H1 (cell line): ENCODE data around the gene CTIF. TPM values are rescaled to one million over a fixed set of nuclear protein-coding genes. Genes with fewer than 3 reads are reported as not detected.

ENCODE experiments used
- CTCF ChIA-PET: fragments of 300-600 bp; sonication (Branson Sonifier 250); formaldehyde crosslinking; loops from one replicate; lab custom pipeline; 2021; ENCODE audit not compliant: partially characterized antibody; lab: Charles Lee
- POLR2A ChIA-PET: fragments of 300-600 bp; sonication (Branson Sonifier 250); formaldehyde crosslinking; loops from one replicate; lab custom pipeline; 2021; ENCODE audit warnings: inconsistent platforms; ENCODE audit not compliant: partially characterized antibody; lab: Charles Lee
- DNase-seq, 2 experiments: peaks; one replicate each; pipeline versions ENCODE4 v3.0.0 to v3.0.0-alpha.2; 2010 to 2022; ENCODE audit warnings: low spot score in 2 of 2, low read depth in 1 of 2, mixed read lengths in 1 of 2
- FAIRE-seq: peaks from 2 replicates; lab custom pipeline; 2011; peaks lifted over from hg19 to GRCh38; lab: Jason Lieb, UNC
- H2AFZ ChIP-seq: 2 replicates; pipeline ENCODE4 v1.8.1; 2012; ENCODE audit warnings: low read length, inconsistent platforms
- H2AK5ac ChIP-seq: 2 replicates; pipeline ENCODE4 v1.6.1; 2013; ENCODE audit warnings: low read depth, low read length
- H2BK120ac ChIP-seq: replicated peaks from 2 replicates; pipeline ENCODE3; 2013; ENCODE audit warnings: low read depth, low read length, inconsistent platforms
- H2BK12ac ChIP-seq: 2 replicates; pipeline ENCODE4 v1.6.1; 2013; ENCODE audit warnings: low read depth, low read length
- H2BK15ac ChIP-seq: 2 replicates; pipeline ENCODE4 v1.6.1; 2013; ENCODE audit warnings: low read length
- H2BK20ac ChIP-seq: 2 replicates; pipeline ENCODE4 v1.6.1; 2013; ENCODE audit warnings: low read length
- H2BK5ac ChIP-seq: 2 replicates; pipeline ENCODE4 v1.6.1; 2013; ENCODE audit warnings: low read depth, low read length
- H3K14ac ChIP-seq: 2 replicates; pipeline ENCODE4 v1.6.1; 2013; ENCODE audit warnings: inconsistent platforms; ENCODE audit not compliant: insufficient read length
- H3K18ac ChIP-seq: 2 replicates; pipeline ENCODE4 v1.6.1; 2013; ENCODE audit warnings: low read length; ENCODE audit errors: extremely low read depth
- H3K23ac ChIP-seq: 2 replicates; pipeline ENCODE4 v1.6.1; 2013; ENCODE audit warnings: inconsistent platforms; ENCODE audit not compliant: insufficient read length
- H3K23me2 ChIP-seq: 2 replicates; pipeline ENCODE4 v1.6.1; 2013; ENCODE audit warnings: low read depth, low read length
- H3K27ac ChIP-seq: 2 replicates; pipeline ENCODE4 v1.6.1; 2011; ENCODE audit warnings: low read depth, low read length, inconsistent platforms
- H3K27me3 ChIP-seq, 4 experiments: replicated peaks in 1 of 4; 1 replicate in 1 of 4; 2 replicates in 3 of 4; pipeline versions ENCODE4 v1.6.1 to v1.8.1; 2011 to 2013; ENCODE audit warnings: low read length in 3 of 4, mild to moderate bottlenecking in 3 of 4, inconsistent platforms in 2 of 4, mixed read lengths in 2 of 4, moderate library complexity in 1 of 4; ENCODE audit not compliant: control insufficient read depth in 3 of 4, insufficient read depth in 3 of 4; ENCODE audit errors: extremely low read depth in 1 of 4
- H3K36me3 ChIP-seq, 4 experiments: 2 replicates each; pipeline versions ENCODE4 v1.6.1 to v1.8.1; 2011 to 2013; ENCODE audit warnings: mild to moderate bottlenecking in 4 of 4, low read length in 3 of 4, moderate library complexity in 2 of 4, control low read depth in 1 of 4, inconsistent platforms in 1 of 4; ENCODE audit not compliant: insufficient read depth in 4 of 4, control insufficient read depth in 2 of 4
- H3K4ac ChIP-seq: replicated peaks from 2 replicates; pipeline ENCODE3; 2013; ENCODE audit warnings: low read length, low read depth, mixed read lengths, inconsistent platforms; ENCODE audit not compliant: insufficient read length
- H3K4me1 ChIP-seq, 4 experiments: replicated peaks in 1 of 4; 1 replicate in 1 of 4; 2 replicates in 3 of 4; pipeline versions ENCODE4 v1.6.1 to v1.8.1; 2011 to 2013; ENCODE audit warnings: low read length in 3 of 4, inconsistent platforms in 2 of 4, mixed read lengths in 1 of 4; ENCODE audit not compliant: insufficient read depth in 4 of 4, control insufficient read depth in 3 of 4
- H3K4me2 ChIP-seq, 2 experiments: 2 replicates each; pipeline versions ENCODE4 v1.6.1 to v1.8.1; 2011 to 2013; ENCODE audit warnings: low read depth in 2 of 2, low read length in 2 of 2, control low read depth in 1 of 2, inconsistent platforms in 1 of 2, mild to moderate bottlenecking in 1 of 2; ENCODE audit not compliant: insufficient read depth in 1 of 2
- H3K4me3 ChIP-seq, 4 experiments: fragments of 200-600, 300-600 bp in 1 of 4; sonication (generic), shearing (Covaris generic), sonication (Bioruptor Twin) in 1 of 4; 2 replicates each; pipeline versions ENCODE4 v1.5.1 to v1.8.1; 2011 to 2016; ENCODE audit warnings: low read length in 4 of 4, low read depth in 3 of 4, control low read depth in 2 of 4, inconsistent platforms in 2 of 4, mild to moderate bottlenecking in 2 of 4, mixed read lengths in 1 of 4, moderate library complexity in 1 of 4; ENCODE audit not compliant: insufficient read depth in 2 of 4; ENCODE audit errors: extremely low read depth in 1 of 4
- H3K56ac ChIP-seq: replicated peaks from 2 replicates; pipeline ENCODE3; 2013; ENCODE audit warnings: low read depth, mild to moderate bottlenecking, mixed read lengths, low read length, inconsistent platforms; ENCODE audit not compliant: insufficient read length
- H3K79me1 ChIP-seq: 2 replicates; pipeline ENCODE4 v1.6.1; 2013; ENCODE audit warnings: low read depth, low read length, control low read depth
- H3K79me2 ChIP-seq, 2 experiments: 2 replicates each; pipeline versions ENCODE4 v1.6.1 to v1.8.1; 2012 to 2013; ENCODE audit warnings: low read length in 2 of 2, mild to moderate bottlenecking in 2 of 2, inconsistent platforms in 1 of 2; ENCODE audit not compliant: insufficient read depth in 2 of 2, control insufficient read depth in 1 of 2
- H3K9ac ChIP-seq, 4 experiments: replicated peaks in 1 of 4; 1 replicate in 1 of 4; 2 replicates in 3 of 4; pipeline versions ENCODE4 v1.6.1 to v1.8.1; 2011 to 2013; ENCODE audit warnings: low read depth in 3 of 4, low read length in 3 of 4, control low read depth in 2 of 4, mild to moderate bottlenecking in 2 of 4, moderate library complexity in 2 of 4, inconsistent platforms in 1 of 4; ENCODE audit errors: extremely low read depth in 1 of 4
- H3K9me3 ChIP-seq, 2 experiments: 2 replicates each; pipeline versions ENCODE4 v1.6.1 to v1.8.1; 2012 to 2013; ENCODE audit warnings: mild to moderate bottlenecking in 2 of 2, moderate library complexity in 2 of 2, control low read depth in 1 of 2, inconsistent platforms in 1 of 2, low read depth in 1 of 2, low read length in 1 of 2, mixed read lengths in 1 of 2; ENCODE audit not compliant: insufficient read depth in 2 of 2
- H4K20me1 ChIP-seq, 2 experiments: replicated peaks in 1 of 2; 2 replicates each; pipeline versions ENCODE3 to v1.8.1; 2011 to 2013; ENCODE audit warnings: inconsistent platforms in 2 of 2, low read length in 2 of 2, mild to moderate bottlenecking in 1 of 2; ENCODE audit not compliant: insufficient read depth in 2 of 2, control insufficient read depth in 1 of 2
- H4K5ac ChIP-seq: 2 replicates; pipeline ENCODE4 v1.6.1; 2013; ENCODE audit warnings: low read length, low read depth, mixed read lengths, inconsistent platforms; ENCODE audit not compliant: insufficient read length
- H4K8ac ChIP-seq: 2 replicates; pipeline ENCODE4 v1.8.0; 2013; ENCODE audit warnings: mild to moderate bottlenecking, moderate library complexity, low read length, inconsistent platforms; ENCODE audit not compliant: insufficient read depth; ENCODE audit errors: extremely low read depth
- H4K91ac ChIP-seq: replicated peaks from 2 replicates; pipeline ENCODE3; 2013; ENCODE audit warnings: low read length, mixed read lengths, inconsistent platforms; ENCODE audit not compliant: insufficient read length
- BCL11A ChIP-seq, 2 experiments: IDR thresholded peaks; one replicate each; pipeline ENCODE4 v1.6.1; 2011; ENCODE audit warnings: low read depth in 2 of 2, low read length in 2 of 2, mild to moderate bottlenecking in 2 of 2
- BRCA1 ChIP-seq: IDR thresholded peaks from 2 replicates; pipeline ENCODE4 v1.6.1; 2012; ENCODE audit warnings: low read depth, low read length, improper control_type of control experiment
- CEBPB ChIP-seq: IDR thresholded peaks from 2 replicates; pipeline ENCODE4 v1.6.1; 2012; ENCODE audit warnings: low read depth, low read length
- CHD1 ChIP-seq: IDR thresholded peaks from 2 replicates; pipeline ENCODE4 v1.6.1; 2012; ENCODE audit warnings: low read depth, low read length, improper control_type of control experiment
- EGR1 ChIP-seq: IDR thresholded peaks from 2 replicates; pipeline ENCODE4 v1.6.1; 2011; ENCODE audit warnings: low read depth, low read length, borderline replicate concordance
- KDM1A ChIP-seq: fragments of 200-600, 300-600 bp; sonication (generic); IDR thresholded peaks from 2 replicates; pipeline ENCODE4 v1.7.1; 2016; ENCODE audit warnings: mild to moderate bottlenecking, low read length, borderline replicate concordance
- POLR2AphosphoS5 ChIP-seq: IDR thresholded peaks from 2 replicates; pipeline ENCODE4 v1.6.1; 2011; ENCODE audit warnings: low read depth, low read length
- RXRA ChIP-seq: IDR thresholded peaks from 2 replicates; pipeline ENCODE4 v1.6.1; 2011; ENCODE audit warnings: low read depth, mild to moderate bottlenecking, low read length, moderate library complexity; ENCODE audit not compliant: insufficient read depth
- SIX5 ChIP-seq: IDR thresholded peaks from 2 replicates; pipeline ENCODE4 v1.6.1; 2011; ENCODE audit warnings: mild to moderate bottlenecking, low read depth, low read length
- WGBS, 2 experiments: shearing (Covaris generic) in 1 of 2; methylation state at CpG; one replicate each; pipeline versions ENCODE4 v1.1.6 to v1.1.7; 2013 to 2015; ENCODE audit warnings: low lambda C conversion rate in 2 of 2, mixed read lengths in 2 of 2, inconsistent platforms in 1 of 2, low coverage in 1 of 2, missing lambda C conversion rate in 1 of 2; ENCODE audit not compliant: insufficient replicate concordance in 2 of 2, insufficient coverage in 1 of 2, insufficient read length in 1 of 2; ENCODE audit errors: extremely low coverage in 1 of 2, missing lambda C conversion rate in 1 of 2; 5-methylcytosine and 5-hydroxymethylcytosine counted together
- polyA plus RNA-seq, 7 experiments: library from polyadenylated mRNA; depleted of rRNA in 3 of 7; stranded (reverse) in 5 of 7; unstranded in 2 of 7; fragments of >200 nt in 5 of 7; fragments of 200-250 nt in 2 of 7; gene quantifications; 1 replicate in 5 of 7; 2 replicates in 1 of 7; 4 replicates in 1 of 7; pipeline versions ENCODE4 v1.2.1 to v1.2.3, GENCODE V29; 2011 to 2013; ENCODE audit warnings: missing spikeins in 2 of 7, mixed read lengths in 2 of 7
- total RNA-seq: library from RNA; stranded (reverse); fragmentation: NEBNext Ultra II Directional; extraction: Animal tissue kit (Norgen Biotek cat#: 25700); gene quantifications from 2 replicates; pipeline ENCODE4 v1.2.1, GENCODE V29; 2021
- TF ChIP-seq, protein P1 (sequence below): IDR thresholded peaks from 2 replicates; pipeline ENCODE4 v1.6.1; 2011; ENCODE audit warnings: low read length, improper control_type of control experiment
- TF ChIP-seq, protein P2 (sequence below): IDR thresholded peaks from 2 replicates; pipeline ENCODE4 v1.6.1; 2012; ENCODE audit warnings: low read length, inconsistent platforms

CTIF gene
- total and polyA plus RNA-seq, 2 of the 8 experiments (the other 6 are each of a cell fraction or from before 2014, with no cell fraction given) = 9.0 to 17.8 TPM

DNA sequence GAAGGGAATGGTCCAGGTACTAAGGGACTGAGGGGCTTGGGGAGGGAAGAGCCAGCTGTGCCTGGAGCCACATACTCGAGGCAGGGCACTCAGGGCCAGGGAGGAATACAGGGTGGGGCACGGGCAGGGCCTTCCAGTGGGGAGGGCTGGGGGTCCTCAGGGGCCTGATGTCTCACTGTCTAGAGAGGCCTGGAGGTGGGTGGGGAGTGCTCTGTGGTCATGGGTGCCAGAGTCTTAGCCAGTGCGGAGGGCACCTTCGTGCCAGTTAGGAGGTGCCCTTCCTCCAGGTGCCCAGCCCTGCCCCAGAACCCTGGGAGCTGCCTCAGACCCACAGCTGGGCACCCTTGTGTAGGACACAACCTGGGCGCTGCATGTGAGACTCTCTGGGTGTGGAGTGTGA, 330.8 kb downstream of the CTIF start:
- FAIRE-seq (no peak), DNase-seq (no peak)
- no peaks in the 10 kb centered on the region for H3K4me1 ChIP-seq
- H2BK5ac ChIP-seq = no peak overlapping the region
- no peak overlapping the region for H3K27ac ChIP-seq
- no peak overlapping the region for H4K91ac ChIP-seq
- H3K4me2 ChIP-seq = no peak overlapping the region
- H2AFZ ChIP-seq = no peak overlapping the region
- no peak overlapping the region for H3K4ac ChIP-seq
- no peak overlapping the region for H4K8ac ChIP-seq
- H3K18ac ChIP-seq = no peak overlapping the region
- H2BK12ac ChIP-seq = peak overlapping the region; percentile 2; the same call in 1 of the 2 replicates
- ChIA-PET POLR2A (interaction anchor here (2.3 kb wide), 1 partner anchor 11 kb away, joined by 6 read pairs; no protein-coding TSS in a partner anchor), CTCF (interaction anchor here (0.6 to 1.1 kb wide), 3 partner anchors 24 to 377 kb away, joined by 3 to 4 read pairs (median 4); no protein-coding TSS in a partner anchor)
- no peak overlapping the region for H2AK5ac ChIP-seq
- peaks cover 3% of the 10 kb centered on the region in 2 experiments; a peak in 2 of 4 replicates for H3K9me3 ChIP-seq
- H3K27me3 ChIP-seq = peaks cover 0 to 2% (median 0%) of the 10 kb centered on the region in 4 experiments; a peak in 1 of 7 replicates
- 0 out of 2 replicates have a peak, but pooled peaks cover 2% of the 10 kb centered on the region for H3K23me2 ChIP-seq
- no peaks in the 10 kb centered on the region for H3K36me3 ChIP-seq
- H2BK20ac ChIP-seq = no peak overlapping the region
- no peaks in the 10 kb centered on the region for H3K79me2 ChIP-seq
- H3K14ac ChIP-seq = no peak overlapping the region
- H4K5ac ChIP-seq = no peak overlapping the region
- no peak overlapping the region for H3K56ac ChIP-seq
- H4K20me1 ChIP-seq = no peaks in the 10 kb centered on the region
- no peak overlapping the region for H3K9ac ChIP-seq
- H3K23ac ChIP-seq = no peak overlapping the region
- H3K4me3 ChIP-seq = no peak overlapping the region
- no peaks in the 10 kb centered on the region for H3K79me1 ChIP-seq
- 76% methylated on average over 5 of the region's 5 CpGs; no CpG with 5 or more reads in 1 of the 2 experiments for WGBS, 2 experiments
- no peak overlapping the region for H2BK15ac ChIP-seq
- H2BK120ac ChIP-seq = no peak overlapping the region
- no peak for TF ChIP-seq RXRA
- no peak for TF ChIP-seq KDM1A
- no peak for TF ChIP-seq SIX5
- no peak for TF ChIP-seq EGR1
- TF ChIP-seq, protein P1, sequence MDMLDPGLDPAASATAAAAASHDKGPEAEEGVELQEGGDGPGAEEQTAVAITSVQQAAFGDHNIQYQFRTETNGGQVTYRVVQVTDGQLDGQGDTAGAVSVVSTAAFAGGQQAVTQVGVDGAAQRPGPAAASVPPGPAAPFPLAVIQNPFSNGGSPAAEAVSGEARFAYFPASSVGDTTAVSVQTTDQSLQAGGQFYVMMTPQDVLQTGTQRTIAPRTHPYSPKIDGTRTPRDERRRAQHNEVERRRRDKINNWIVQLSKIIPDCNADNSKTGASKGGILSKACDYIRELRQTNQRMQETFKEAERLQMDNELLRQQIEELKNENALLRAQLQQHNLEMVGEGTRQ = no peak
- TF ChIP-seq CEBPB = no peak
- no peak for TF ChIP-seq CHD1
- TF ChIP-seq BRCA1 = no peak
- no peak for TF ChIP-seq BCL11A (IDR thresholded peaks at IDR 0.05; ENCODE audit: low read depth in 2 of 2, low read length in 2 of 2)
- TF ChIP-seq POLR2AphosphoS5 = no peak
- TF ChIP-seq, protein P2, sequence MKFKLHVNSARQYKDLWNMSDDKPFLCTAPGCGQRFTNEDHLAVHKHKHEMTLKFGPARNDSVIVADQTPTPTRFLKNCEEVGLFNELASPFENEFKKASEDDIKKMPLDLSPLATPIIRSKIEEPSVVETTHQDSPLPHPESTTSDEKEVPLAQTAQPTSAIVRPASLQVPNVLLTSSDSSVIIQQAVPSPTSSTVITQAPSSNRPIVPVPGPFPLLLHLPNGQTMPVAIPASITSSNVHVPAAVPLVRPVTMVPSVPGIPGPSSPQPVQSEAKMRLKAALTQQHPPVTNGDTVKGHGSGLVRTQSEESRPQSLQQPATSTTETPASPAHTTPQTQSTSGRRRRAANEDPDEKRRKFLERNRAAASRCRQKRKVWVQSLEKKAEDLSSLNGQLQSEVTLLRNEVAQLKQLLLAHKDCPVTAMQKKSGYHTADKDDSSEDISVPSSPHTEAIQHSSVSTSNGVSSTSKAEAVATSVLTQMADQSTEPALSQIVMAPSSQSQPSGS = no peak
